Dedifferentiated amniotic fluid mesenchymal stem cell (primary cell): Measurements from ENCODE around the gene CLIC6.

Experiments used
- DNase-seq: peaks from one replicate; pipeline ENCODE4 v3.0.0-alpha.2; 2016; ENCODE audit errors: extremely low spot score

CLIC6 gene

GRCh38 chr21:34766862-34767261, 98.1 kb downstream of the CLIC6 start:
- DNase-seq: no peak
